Measurements from ENCODE around the gene NDUFS5. TPM values are rescaled to one million over a fixed set of nuclear protein-coding genes. Genes with fewer than 3 reads are reported as not detected.
"Not testable (repeated sequence)": the region's sequence is repeated elsewhere in the genome, so short reads cannot be mapped to it uniquely, and the experiment has no call there.

Gene NDUFS5
- total and polyA plus RNA-seq, 5 donors from 2014 or later, result 101 to 867 (median 625) TPM

DNA sequence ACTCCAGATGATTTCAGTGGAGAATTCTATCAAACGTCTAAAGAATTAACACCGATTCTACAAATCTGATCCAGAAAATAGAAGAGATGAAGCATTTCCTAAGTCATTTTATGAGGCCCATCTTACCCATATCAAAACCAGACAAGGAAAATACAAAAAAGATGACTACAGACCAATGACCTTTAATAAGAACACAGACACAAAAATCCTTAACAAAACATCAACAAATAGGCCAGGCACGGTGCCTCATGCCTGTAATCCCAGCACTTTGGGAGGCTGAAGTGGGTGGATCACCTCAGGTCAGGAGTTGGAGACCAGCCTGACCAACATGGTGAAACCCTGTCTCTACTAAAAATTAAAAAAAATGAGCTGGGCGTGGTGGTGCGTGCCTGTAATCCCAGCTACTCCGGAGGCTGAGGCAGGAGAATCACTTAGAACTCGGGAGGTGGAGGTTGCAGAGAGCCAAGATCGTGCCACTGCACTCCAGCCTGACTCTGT lies 29.1 kb downstream of the NDUFS5 start:
- DNase-seq; H3K27me3 ChIP-seq (ENCODE audit: control insufficient read depth, insufficient read depth, low read length); H3K27me3 Mint-ChIP-seq; H3K9me3 ChIP-seq (ENCODE audit: control insufficient read depth in 2 of 2, low read length in 2 of 2); H3K4me3 ChIP-seq (ENCODE audit: low read depth, low read length); H3K27ac ChIP-seq (ENCODE audit: insufficient read depth, low read length, poor library complexity, severe bottlenecking); H3K4me1 ChIP-seq (ENCODE audit: control insufficient read depth, insufficient read depth, low read length, poor library complexity, severe bottlenecking); H3K9me3 Mint-ChIP-seq; H3K36me3 Mint-ChIP-seq; H3K4me3 Mint-ChIP-seq; H3K36me3 ChIP-seq (ENCODE audit: control insufficient read depth, insufficient read depth, low read length); ATAC-seq (ENCODE audit: low read depth in 2 of 2): not testable (repeated sequence)
- Mint-ChIP-seq H3K4me1 (peaks cover 5 to 13% (median 11%) of the 10 kb centered on the region in 4 donors), H3K27ac (peak overlapping the region in 1 of 3 donors; percentile 56)

DNA sequence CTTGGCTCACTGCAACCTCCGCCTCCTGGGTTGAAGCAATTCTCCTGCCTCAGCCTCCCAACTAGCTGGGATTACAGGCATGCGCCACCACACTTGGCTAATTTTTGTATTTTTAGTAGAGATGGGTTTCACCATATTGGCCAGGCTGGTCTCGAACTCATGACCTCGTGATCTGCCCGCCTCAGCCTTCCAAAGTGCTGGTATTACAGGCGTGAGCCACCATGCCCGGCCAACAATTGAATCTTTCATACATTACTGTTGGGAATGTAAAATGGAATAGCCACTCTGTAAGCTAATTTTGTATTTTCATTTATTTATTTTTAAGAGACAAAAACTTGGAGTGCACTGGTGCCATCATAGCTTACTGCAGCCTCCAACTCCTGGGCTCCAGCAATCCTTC lies 35.4 kb downstream of the NDUFS5 start:
- not testable (repeated sequence) for H3K27me3 Mint-ChIP-seq; H3K4me1 ChIP-seq (ENCODE audit: control insufficient read depth, insufficient read depth, low read length, poor library complexity, severe bottlenecking); H3K27me3 ChIP-seq (ENCODE audit: control insufficient read depth, insufficient read depth, low read length); DNase-seq; H3K4me3 Mint-ChIP-seq; H3K36me3 ChIP-seq (ENCODE audit: control insufficient read depth, insufficient read depth, low read length); H3K4me1 Mint-ChIP-seq; H3K4me3 ChIP-seq (ENCODE audit: low read depth, low read length); H3K9me3 ChIP-seq (ENCODE audit: control insufficient read depth in 2 of 2, low read length in 2 of 2); H3K36me3 Mint-ChIP-seq; ATAC-seq (ENCODE audit: low read depth in 2 of 2); H3K9me3 Mint-ChIP-seq; H3K27ac ChIP-seq (ENCODE audit: insufficient read depth, low read length, poor library complexity, severe bottlenecking); H3K27ac Mint-ChIP-seq

DNA sequence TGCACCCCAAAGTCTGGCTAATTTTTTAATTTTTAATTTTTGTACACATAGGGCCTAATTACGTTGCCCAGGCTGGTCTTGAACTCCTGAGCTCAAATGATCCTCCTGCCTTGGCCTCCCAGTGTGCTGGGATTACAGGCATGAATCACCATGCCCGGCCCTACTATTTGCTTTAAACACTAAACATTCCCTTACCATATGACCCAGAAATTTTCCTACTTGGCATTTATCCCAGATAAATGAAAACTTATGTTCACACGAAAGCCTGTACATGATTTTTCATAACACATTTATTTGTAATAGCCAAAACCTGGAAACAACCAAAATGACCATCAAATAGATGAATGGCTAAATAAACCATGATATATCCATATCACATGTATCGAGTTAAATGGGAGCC lies 35.8 kb downstream of the NDUFS5 start:
- Mint-ChIP-seq H3K4me1 (no peaks in the 10 kb centered on the region), H3K9me3 (no peaks in the 10 kb centered on the region), H3K27ac (no peak overlapping the region), H3K36me3 (peaks cover 4% of the 10 kb centered on the region), H3K4me3 (no peak overlapping the region), H3K27me3 (no peaks in the 10 kb centered on the region)
- Histone ChIP-seq H3K27ac (ENCODE audit: insufficient read depth, low read length, poor library complexity, severe bottlenecking) (no peak overlapping the region), H3K36me3 (ENCODE audit: control insufficient read depth, insufficient read depth, low read length) (no peaks in the 10 kb centered on the region), H3K27me3 (ENCODE audit: control insufficient read depth, insufficient read depth, low read length) (no peaks in the 10 kb centered on the region), H3K4me1 (ENCODE audit: control insufficient read depth, insufficient read depth, low read length, poor library complexity, severe bottlenecking) (no peaks in the 10 kb centered on the region), H3K9me3 (ENCODE audit: control insufficient read depth in 2 of 2, low read length in 2 of 2) (no peaks in the 10 kb centered on the region), H3K4me3 (ENCODE audit: low read depth, low read length) (no peak overlapping the region)
- DNase-seq (no peak), ATAC-seq (ENCODE audit: low read depth in 2 of 2) (no peak)

DNA sequence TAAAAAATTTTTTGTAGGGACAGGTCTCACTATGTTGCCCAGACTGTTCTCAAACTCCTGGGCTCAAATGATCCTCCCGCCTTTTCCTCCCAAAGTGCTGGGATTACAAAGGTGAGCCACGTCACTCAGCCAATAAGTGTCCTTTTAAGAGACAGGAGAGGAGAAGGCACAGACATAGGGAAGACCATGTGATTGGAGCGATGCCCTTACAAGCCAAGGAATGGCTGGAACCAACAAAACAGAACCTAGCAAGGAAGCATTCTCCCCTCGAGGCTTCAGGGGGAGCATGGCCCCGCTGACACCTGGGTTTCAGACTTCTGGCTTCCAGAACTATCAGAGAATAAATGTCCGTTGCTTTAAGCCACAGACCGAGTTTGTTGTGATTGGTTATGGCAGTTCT lies 37.0 kb downstream of the NDUFS5 start:
- H3K4me3 Mint-ChIP-seq, result no peak overlapping the region
- H3K27ac Mint-ChIP-seq, result no peak overlapping the region
- no peak overlapping the region for H3K4me3 ChIP-seq (ENCODE audit: low read depth, low read length)
- H3K36me3 Mint-ChIP-seq, result peaks cover 7% of the 10 kb centered on the region
- DNase-seq (no peak), ATAC-seq (ENCODE audit: low read depth in 2 of 2) (no peak)
- H3K9me3 ChIP-seq (ENCODE audit: control insufficient read depth in 2 of 2, low read length in 2 of 2), result no peaks in the 10 kb centered on the region
- no peaks in the 10 kb centered on the region for H3K36me3 ChIP-seq (ENCODE audit: control insufficient read depth, insufficient read depth, low read length)
- no peaks in the 10 kb centered on the region for H3K27me3 ChIP-seq (ENCODE audit: control insufficient read depth, insufficient read depth, low read length)
- no peak overlapping the region for H3K27ac ChIP-seq (ENCODE audit: insufficient read depth, low read length, poor library complexity, severe bottlenecking)
- no peaks in the 10 kb centered on the region for H3K27me3 Mint-ChIP-seq
- H3K4me1 ChIP-seq (ENCODE audit: control insufficient read depth, insufficient read depth, low read length, poor library complexity, severe bottlenecking), result no peaks in the 10 kb centered on the region
- no peaks in the 10 kb centered on the region for H3K4me1 Mint-ChIP-seq
- no peaks in the 10 kb centered on the region for H3K9me3 Mint-ChIP-seq

DNA sequence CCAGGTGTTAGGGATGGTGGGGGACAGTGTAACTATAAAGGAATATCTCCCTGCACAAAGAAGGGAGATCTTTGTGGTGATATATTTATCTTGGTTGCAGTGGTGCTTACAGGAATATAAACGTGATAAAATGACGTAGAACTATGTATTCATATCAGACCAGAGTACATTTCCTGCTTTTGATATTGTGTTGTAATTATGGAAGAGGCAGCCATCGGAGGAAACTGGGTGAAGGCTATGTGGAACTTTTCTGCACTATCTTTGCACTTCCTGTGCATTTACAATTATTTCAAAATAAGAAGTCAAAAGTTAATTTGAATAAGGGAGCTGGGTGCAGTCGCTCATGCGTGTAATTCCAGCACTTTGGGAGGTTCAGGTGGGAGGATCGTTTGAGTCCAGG lies 37.6 kb downstream of the NDUFS5 start:
- H3K4me1 Mint-ChIP-seq, result no peaks in the 10 kb centered on the region
- Histone ChIP-seq H3K4me3 (ENCODE audit: low read depth, low read length) (no peak overlapping the region), H3K9me3 (ENCODE audit: control insufficient read depth in 2 of 2, low read length in 2 of 2) (no peaks in the 10 kb centered on the region), H3K4me1 (ENCODE audit: control insufficient read depth, insufficient read depth, low read length, poor library complexity, severe bottlenecking) (no peaks in the 10 kb centered on the region), H3K36me3 (ENCODE audit: control insufficient read depth, insufficient read depth, low read length) (no peaks in the 10 kb centered on the region), H3K27ac (ENCODE audit: insufficient read depth, low read length, poor library complexity, severe bottlenecking) (no peak overlapping the region), H3K27me3 (ENCODE audit: control insufficient read depth, insufficient read depth, low read length) (no peaks in the 10 kb centered on the region)
- DNase-seq (no peak), ATAC-seq (ENCODE audit: low read depth in 2 of 2) (no peak)
- no peak overlapping the region for H3K27ac Mint-ChIP-seq
- H3K27me3 Mint-ChIP-seq, result no peaks in the 10 kb centered on the region
- no peaks in the 10 kb centered on the region for H3K9me3 Mint-ChIP-seq
- no peak overlapping the region for H3K4me3 Mint-ChIP-seq
- H3K36me3 Mint-ChIP-seq, result peaks cover 7% of the 10 kb centered on the region

DNA sequence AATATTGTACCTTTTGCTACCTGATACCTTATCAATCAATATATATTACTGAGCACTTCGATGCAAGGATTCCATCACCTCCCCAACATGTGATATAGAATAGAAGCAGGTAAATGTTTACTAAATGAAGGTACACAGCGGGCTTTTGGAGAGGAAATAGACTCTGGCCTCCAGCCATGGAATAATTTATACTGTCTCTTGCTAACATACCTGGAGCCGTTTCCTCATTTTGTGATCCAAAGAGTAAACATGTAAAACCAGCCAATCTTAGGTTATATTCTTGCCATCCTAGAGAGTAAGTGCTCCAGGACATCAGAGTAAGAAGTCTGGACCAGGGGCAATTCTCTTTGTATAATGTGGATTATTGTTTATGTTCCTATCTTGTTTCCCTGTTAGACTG lies 39.4 kb downstream of the NDUFS5 start:
- DNase-seq (no peak), ATAC-seq (ENCODE audit: low read depth in 2 of 2) (no peak)
- Mint-ChIP-seq H3K36me3 (peaks cover 10% of the 10 kb centered on the region), H3K9me3 (peaks cover 0 to 4% (median 0%) of the 10 kb centered on the region in 7 donors), H3K27ac (no peak overlapping the region), H3K4me1 (no peaks in the 10 kb centered on the region), H3K27me3 (peaks cover 4% of the 10 kb centered on the region), H3K4me3 (no peak overlapping the region)
- Histone ChIP-seq H3K4me3 (ENCODE audit: low read depth, low read length) (no peak overlapping the region), H3K4me1 (ENCODE audit: control insufficient read depth, insufficient read depth, low read length, poor library complexity, severe bottlenecking) (no peaks in the 10 kb centered on the region), H3K9me3 (ENCODE audit: control insufficient read depth in 2 of 2, low read length in 2 of 2) (no peaks in the 10 kb centered on the region), H3K36me3 (ENCODE audit: control insufficient read depth, insufficient read depth, low read length) (no peaks in the 10 kb centered on the region), H3K27ac (ENCODE audit: insufficient read depth, low read length, poor library complexity, severe bottlenecking) (no peak overlapping the region), H3K27me3 (ENCODE audit: control insufficient read depth, insufficient read depth, low read length) (no peaks in the 10 kb centered on the region)

DNA sequence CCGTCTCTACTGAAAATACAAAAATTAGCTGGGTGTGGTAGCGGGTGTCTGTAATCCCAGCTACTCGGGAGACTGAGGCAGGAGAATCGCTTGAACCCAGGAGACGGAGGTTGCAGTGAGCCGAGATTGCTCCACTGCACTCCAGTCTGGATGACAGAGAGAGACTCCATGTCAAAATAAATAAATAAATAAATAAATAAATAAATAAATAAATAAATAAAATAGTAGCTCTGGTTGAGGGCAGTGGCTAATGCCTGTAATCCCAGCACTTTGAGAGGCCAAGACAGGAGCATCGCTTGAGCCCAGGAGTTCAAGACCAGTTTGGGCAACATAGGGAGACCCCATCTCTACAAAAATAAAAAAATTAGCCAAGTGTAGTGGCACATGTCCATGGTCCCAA lies 42.1 kb downstream of the NDUFS5 start:
- not testable (repeated sequence) for ATAC-seq (ENCODE audit: low read depth in 2 of 2); H3K4me3 ChIP-seq (ENCODE audit: low read depth, low read length); H3K9me3 ChIP-seq (ENCODE audit: control insufficient read depth in 2 of 2, low read length in 2 of 2); H3K9me3 Mint-ChIP-seq; H3K27ac Mint-ChIP-seq; H3K4me3 Mint-ChIP-seq; H3K27ac ChIP-seq (ENCODE audit: insufficient read depth, low read length, poor library complexity, severe bottlenecking); H3K36me3 Mint-ChIP-seq; H3K27me3 ChIP-seq (ENCODE audit: control insufficient read depth, insufficient read depth, low read length); H3K4me1 Mint-ChIP-seq; H3K36me3 ChIP-seq (ENCODE audit: control insufficient read depth, insufficient read depth, low read length); H3K27me3 Mint-ChIP-seq; H3K4me1 ChIP-seq (ENCODE audit: control insufficient read depth, insufficient read depth, low read length, poor library complexity, severe bottlenecking); DNase-seq

DNA sequence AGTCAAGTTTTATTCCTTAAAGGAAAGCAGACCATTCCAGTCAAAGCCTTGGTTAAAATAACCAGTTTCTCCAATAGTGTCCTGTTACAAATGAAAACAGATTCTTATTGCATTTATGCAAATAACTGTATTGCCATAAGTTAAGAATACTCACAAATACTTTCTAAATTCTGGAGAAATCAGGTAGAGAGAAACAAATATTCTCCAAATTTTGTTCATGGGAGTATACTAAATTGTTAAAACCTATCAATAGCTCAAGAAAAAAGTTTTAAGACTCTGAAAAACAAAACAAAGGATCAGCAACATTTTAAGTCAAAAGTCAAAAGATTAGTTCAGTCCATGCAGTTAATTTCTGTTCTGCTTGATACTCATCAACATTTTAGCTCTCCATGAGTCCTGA lies 45.4 kb downstream of the NDUFS5 start:
- not testable (repeated sequence) for H3K27me3 ChIP-seq (ENCODE audit: control insufficient read depth, insufficient read depth, low read length); H3K36me3 Mint-ChIP-seq; H3K4me1 Mint-ChIP-seq; H3K27ac ChIP-seq (ENCODE audit: insufficient read depth, low read length, poor library complexity, severe bottlenecking); ATAC-seq (ENCODE audit: low read depth in 2 of 2); H3K9me3 ChIP-seq (ENCODE audit: control insufficient read depth in 2 of 2, low read length in 2 of 2); H3K27me3 Mint-ChIP-seq; H3K4me3 Mint-ChIP-seq; H3K36me3 ChIP-seq (ENCODE audit: control insufficient read depth, insufficient read depth, low read length); DNase-seq; H3K4me3 ChIP-seq (ENCODE audit: low read depth, low read length); H3K9me3 Mint-ChIP-seq; H3K4me1 ChIP-seq (ENCODE audit: control insufficient read depth, insufficient read depth, low read length, poor library complexity, severe bottlenecking)
- peak overlapping the region in 1 of 3 donors; percentile 5 for H3K27ac Mint-ChIP-seq
